Stomach (tissue), 4 donors: ENCODE results near the gene COL5A1.

ENCODE experiments used
- CTCF ChIP-seq, 7 experiments: fragments of 450-650 bp in 4 of 7; fragments of 200-600 bp in 3 of 7; sonication (generic) in 3 of 7; IDR thresholded peaks; one replicate each; pipeline ENCODE4 v1.5.1; 2016 to 2019; ENCODE audit warnings: antibody characterized with exemption in 7 of 7, control low read depth in 2 of 7, mild to moderate bottlenecking in 1 of 7
- POLR2AphosphoS5 ChIP-seq, 3 donors: sonication (generic); formaldehyde crosslinking; IDR thresholded peaks; one replicate each; pipeline ENCODE4 v1.6.1; 2016; ENCODE audit warnings: antibody characterized with exemption in 3 of 3

DNA sequence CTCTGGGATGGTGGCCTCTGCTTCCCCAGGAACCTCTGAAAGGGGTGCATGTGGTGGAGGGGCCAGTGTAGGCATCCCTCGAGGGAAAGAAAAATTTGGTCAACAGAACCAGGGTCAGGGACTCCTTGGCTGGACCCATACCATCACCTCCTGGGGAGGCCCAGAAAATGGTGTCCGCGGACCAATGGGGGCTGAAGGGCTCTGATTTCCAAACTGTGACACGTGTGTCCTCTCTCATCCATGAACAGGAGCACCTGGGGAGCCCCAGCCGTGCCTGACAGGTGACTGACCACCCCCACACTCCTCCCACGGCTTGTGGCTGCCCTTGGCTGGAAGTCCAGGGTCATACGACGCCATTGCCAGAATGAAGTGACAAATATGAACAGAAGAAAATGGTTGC is 242.9 kb downstream of the COL5A1 start:
- TF ChIP-seq CTCF (IDR thresholded peaks at IDR 0.05) (no peak), POLR2AphosphoS5 (IDR thresholded peaks at IDR 0.05) (no peak)
